Hematopoietic multipotent progenitor cell treated with erythropoietin and hydrocortisone succinate and interleukin-3 and kit ligand, for 8 days (in vitro differentiated cells): Measurements from ENCODE around the gene PHLPP1.

Experiments
- DNase-seq: peaks from one replicate; pipeline ENCODE4 v3.0.0-alpha.2; 2015

PHLPP1 gene

DNA sequence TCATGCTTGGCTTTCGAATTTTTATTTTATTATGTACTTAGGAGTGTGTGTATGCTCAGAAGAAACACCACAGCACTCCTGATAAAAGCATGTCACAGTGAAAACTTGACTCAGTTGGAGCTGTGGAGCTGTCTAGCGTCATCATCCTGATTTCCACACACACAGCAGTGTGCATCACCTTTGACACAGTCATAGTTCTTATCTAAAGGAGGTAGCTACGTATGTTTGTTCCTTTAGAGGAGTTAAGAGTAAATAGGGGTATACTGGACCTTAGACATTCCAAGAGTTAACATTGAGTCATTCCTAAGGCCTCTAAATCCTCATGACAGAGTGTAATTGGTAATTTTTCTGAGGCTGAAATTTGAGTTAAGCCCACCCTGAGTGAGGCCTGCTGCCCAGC, 96.9 kb downstream of the PHLPP1 start:
- no peak for DNase-seq

- DNase-seq, result no peak
These were observed 97.5 kb downstream of the PHLPP1 start for GRCh38 chr18:62812876-62813275.

GRCh38 chr18:62814132-62814759, 98.9 kb downstream of the PHLPP1 start:
- DNase-seq, result no peak

- DNase-seq, result no peak
These were observed 110.0 kb downstream of the PHLPP1 start for GRCh38 chr18:62825382-62825781.

- DNase-seq, result no peak
These were observed 112.1 kb downstream of the PHLPP1 start for GRCh38 chr18:62827397-62827796.

DNA sequence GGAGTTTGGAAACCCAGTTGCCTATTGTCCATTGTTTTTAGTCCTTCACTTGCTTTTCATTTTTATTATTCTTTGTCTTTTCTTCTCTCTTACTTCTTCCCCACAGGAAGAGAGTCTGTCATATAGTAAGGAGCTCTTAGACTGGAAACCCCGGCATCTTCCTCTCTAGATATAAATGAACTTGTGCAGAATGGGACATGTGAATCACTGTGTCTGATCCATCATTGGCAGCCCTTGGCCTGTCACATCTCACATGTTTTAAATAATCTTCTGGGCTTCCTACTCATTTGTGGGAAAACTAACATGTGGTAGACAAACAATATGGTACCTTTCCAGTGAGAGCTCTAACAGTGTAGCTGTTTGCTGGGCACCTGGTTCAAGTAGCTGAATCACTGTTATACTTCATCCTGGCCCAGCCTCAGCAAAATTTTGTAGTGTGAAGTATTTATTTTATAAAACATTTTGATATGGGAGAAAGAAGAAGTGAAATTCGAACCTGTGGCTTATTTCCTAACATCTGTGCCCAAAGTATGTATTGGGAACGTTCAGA, 112.8 kb downstream of the PHLPP1 start:
- DNase-seq, result no peak

- no peak for DNase-seq
These were observed 113.5 kb downstream of the PHLPP1 start for GRCh38 chr18:62828852-62829251.

DNA sequence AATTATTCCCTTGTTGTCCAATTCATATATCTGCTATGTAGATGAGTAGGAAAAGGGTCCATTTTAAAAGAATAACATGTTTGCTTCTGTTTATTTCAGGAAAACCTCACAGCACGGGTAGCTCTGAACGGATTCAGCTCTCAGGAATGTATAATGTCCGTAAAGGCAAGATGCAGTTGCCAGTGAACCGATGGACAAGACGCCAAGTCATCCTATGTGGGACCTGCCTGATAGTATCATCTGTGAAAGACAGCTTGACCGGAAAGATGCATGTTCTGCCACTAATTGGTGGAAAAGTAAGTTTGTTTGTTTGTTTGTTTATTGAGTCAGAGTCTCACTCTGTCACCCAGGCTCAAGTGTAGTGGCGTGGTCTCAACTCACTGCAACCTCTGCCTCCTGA, 114.6 kb downstream of the PHLPP1 start:
- DNase-seq, result no peak

DNA sequence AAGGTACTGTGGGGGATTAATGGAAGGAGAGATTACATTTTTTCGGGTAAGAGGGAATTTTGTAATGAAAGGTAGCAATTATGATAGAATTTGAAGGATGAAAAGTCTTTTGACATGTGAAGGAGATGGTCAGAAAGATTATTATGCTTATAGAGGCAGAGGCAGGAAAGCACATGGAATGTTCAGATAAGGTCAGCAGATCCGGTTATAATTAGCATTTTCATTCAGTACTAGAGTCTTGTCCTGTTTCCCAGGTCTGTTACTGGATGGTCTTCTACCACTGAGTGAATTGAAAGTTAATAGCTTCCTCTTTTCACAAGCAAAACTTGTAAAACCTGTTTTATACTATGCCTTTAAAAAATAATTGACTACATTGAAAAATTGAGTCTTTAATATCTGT, 116.9 kb downstream of the PHLPP1 start:
- no peak for DNase-seq

- no peak for DNase-seq
These were observed 118.2 kb downstream of the PHLPP1 start for GRCh38 chr18:62833494-62833893.

- no peak for DNase-seq
These were observed 119.4 kb downstream of the PHLPP1 start for GRCh38 chr18:62834715-62835114.

GRCh38 chr18:62837011-62837410, 121.7 kb downstream of the PHLPP1 start:
- DNase-seq, result no peak

DNA sequence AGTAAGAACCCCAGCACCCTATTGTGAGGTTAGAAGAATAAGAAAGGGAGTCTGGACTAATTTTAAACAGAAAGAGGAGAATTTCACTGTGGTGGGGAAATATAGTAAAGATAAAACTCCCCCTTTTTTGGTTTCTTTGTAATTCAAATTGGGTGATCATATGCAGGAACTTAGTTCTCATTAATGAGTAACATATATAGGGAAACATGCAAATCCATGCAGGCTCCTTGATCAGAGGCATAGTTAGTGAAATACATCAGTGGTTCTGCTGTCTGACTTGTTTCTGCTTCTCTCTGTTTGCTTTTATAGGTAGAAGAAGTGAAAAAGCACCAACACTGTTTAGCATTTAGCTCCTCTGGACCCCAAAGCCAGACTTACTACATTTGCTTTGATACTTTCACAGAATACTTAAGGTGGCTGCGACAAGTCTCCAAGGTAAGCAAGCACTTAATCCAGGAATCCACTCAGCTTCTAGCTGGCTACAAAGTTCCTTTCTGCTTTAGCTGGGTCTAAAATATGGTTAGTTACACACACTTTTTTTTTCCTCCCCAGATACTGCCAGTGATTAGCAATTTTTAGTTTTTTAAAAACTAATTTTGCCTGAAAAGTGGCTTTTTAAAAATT, 123.2 kb downstream of the PHLPP1 start:
- no peak for DNase-seq

GRCh38 chr18:62839874-62840713, 124.8 kb downstream of the PHLPP1 start:
- DNase-seq, result no peak

GRCh38 chr18:62841405-62841804, 126.1 kb downstream of the PHLPP1 start:
- DNase-seq, result no peak

GRCh38 chr18:62842898-62843297, 127.6 kb downstream of the PHLPP1 start:
- no peak for DNase-seq

GRCh38 chr18:62844850-62845643, 129.7 kb downstream of the PHLPP1 start:
- DNase-seq, result no peak

DNA sequence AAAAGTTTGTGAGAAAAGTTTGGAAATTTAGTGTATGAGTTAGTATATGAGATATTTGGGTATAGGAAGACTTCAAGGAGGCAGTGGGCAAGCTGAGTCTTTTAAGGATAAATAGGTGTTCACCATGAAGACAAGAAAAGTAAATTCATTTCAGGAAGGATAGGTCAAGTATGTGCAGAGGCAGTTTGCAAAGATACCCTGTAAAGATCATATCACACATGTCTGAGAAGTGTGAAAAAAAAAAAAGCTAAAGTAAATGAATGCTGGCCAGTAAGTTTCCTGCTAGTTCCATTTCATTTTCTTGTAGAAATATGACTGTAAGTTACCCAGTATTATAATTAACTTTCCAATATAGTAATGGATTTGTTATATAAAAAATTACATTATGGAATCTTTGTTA, 131.0 kb downstream of the PHLPP1 start:
- DNase-seq, result no peak

DNA sequence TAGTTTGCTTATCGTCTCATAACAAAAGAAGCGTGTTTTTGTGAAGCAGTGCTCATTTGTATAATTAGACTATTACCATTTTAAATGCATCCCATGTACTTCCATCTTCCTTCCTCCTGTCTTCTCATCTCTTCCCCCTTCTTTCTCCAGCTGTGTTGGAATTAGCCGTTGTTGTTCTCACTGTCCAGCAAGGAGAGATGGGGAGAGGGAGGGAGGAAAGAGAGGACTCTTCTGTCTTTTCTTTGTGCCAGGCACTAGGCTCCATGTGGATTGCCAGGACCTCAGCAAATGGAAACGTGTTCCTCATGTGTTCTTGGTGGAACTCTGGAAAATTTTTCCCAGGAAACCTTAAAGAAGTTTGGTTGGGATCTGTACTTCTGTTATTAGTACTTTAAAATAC, 131.7 kb downstream of the PHLPP1 start:
- DNase-seq, result no peak

DNA sequence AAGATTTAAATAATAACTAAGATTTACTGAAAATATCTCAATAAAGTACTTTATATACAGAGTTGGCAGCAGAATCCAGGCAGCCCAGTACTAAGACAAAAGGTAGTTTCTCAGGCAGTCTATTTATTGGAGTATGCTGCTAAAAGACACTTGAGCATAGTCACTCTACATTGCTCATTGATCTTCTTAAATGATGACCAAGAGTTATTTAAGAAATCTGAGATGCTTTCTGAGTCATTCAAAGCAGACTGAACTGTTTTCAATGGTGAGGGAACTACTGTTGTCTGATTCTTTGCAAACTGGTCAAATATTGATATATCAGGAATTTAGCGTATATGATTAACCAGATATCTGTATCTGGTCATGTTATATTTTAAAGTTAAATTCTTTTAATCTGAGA, 133.6 kb downstream of the PHLPP1 start:
- DNase-seq, result no peak

DNA sequence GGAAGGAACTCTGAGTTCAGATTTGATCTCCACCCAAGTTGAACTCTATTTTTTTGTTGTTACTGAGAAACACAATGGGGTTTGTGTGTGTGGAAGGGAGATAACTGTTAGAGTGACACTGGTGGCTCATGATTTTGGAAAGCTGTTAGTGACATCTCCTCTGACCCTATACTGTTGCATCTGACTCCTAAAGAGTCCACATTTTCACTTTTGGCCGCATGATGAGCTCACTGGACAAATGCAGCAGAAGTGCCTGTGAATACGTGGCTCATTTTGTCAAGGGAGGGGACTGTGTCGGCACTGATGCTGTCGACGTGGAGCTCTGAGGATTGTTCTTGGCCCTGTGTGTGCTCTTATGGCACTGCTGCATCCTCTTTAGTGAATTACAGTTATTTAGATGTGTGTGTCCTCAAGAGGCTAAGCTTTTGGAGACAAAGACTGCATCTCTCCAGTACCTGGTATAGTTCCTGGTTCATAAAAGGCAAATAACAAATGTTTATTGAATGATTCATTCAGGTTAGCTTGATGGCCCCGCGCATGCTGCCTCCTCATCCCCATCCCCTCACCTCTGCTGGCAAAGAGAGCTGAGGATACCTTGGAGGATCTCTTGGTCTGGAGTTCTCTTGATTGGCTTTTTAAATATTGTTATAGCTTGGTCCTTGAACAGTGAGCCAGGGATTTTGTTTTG, 135.4 kb downstream of the PHLPP1 start:
- peak; percentile 83 for DNase-seq

- no peak for DNase-seq
These were observed 137.5 kb downstream of the PHLPP1 start for GRCh38 chr18:62852851-62853250.
